Activated CD8-positive, alpha-beta T cell treated with anti-CD3 and anti-CD28 coated beads for 36 hours (primary cell): ENCODE measurements around the gene KMT2B. TPM values are rescaled to one million over a fixed set of nuclear protein-coding genes. Genes with fewer than 3 reads are reported as not detected.

Source experiments
- ATAC-seq: fragments of 200-7000 bp; cut with Tn5 transposase; one replicate; pipeline ENCODE4 v1.10.0; 2021; ENCODE audit warnings: mild to moderate bottlenecking, moderate library complexity
- CTCF ChIA-PET: fragments of 350-600 bp; sonication (Branson Sonifier 250); formaldehyde crosslinking; loops from one replicate; lab custom pipeline; 2021; ENCODE audit warnings: antibody characterized with exemption; lab: Charles Lee
- POLR2A ChIA-PET: fragments of 350-600 bp; sonication (Branson Sonifier 250); formaldehyde crosslinking; loops from one replicate; lab custom pipeline; 2021; ENCODE audit warnings: antibody characterized with exemption; lab: Charles Lee
- DNase-seq: peaks from one replicate; pipeline ENCODE4 v3.0.0-alpha.2; 2020
- H3K27ac Mint-ChIP-seq: one replicate; pipeline ENCODE4 v1.8.0; 2021; ENCODE audit warnings: mild to moderate bottlenecking, mixed read lengths
- H3K27me3 Mint-ChIP-seq: one replicate; pipeline ENCODE4 v1.8.0; 2021; ENCODE audit warnings: mixed read lengths
- H3K36me3 Mint-ChIP-seq: one replicate; pipeline ENCODE4 v1.8.0; 2021; ENCODE audit warnings: low read depth, mixed read lengths
- H3K4me1 Mint-ChIP-seq: one replicate; pipeline ENCODE4 v1.8.0; 2021; ENCODE audit warnings: low read depth, mixed read lengths
- H3K4me3 Mint-ChIP-seq: one replicate; pipeline ENCODE4 v1.8.0; 2021; ENCODE audit warnings: mild to moderate bottlenecking, moderate library complexity, mixed read lengths
- H3K9me3 Mint-ChIP-seq: one replicate; pipeline ENCODE4 v1.8.0; 2021; ENCODE audit warnings: mixed read lengths
- CTCF ChIP-seq: fragments of 200-600 bp; IDR thresholded peaks from one replicate; pipeline ENCODE4 v1.8.0; 2022; ENCODE audit warnings: antibody characterized with exemption, mild to moderate bottlenecking
- intact Hi-C: fragments of 100-400 bp; cut with micrococcal nuclease; formaldehyde crosslinking; loops from one replicate; pipeline ENCODE4 v1.10.0; 2022
- total RNA-seq, 2 experiments: library from RNA; stranded (reverse); gene quantifications; one replicate each; pipeline ENCODE4 v1.2.3, GENCODE V29; 2021

KMT2B gene
- total RNA-seq, 2 experiments from 2014 or later, result 62.9 to 63.6 TPM

GRCh38 chr19:35786299-35787160, 68.7 kb downstream of the KMT2B start:
- Mint-ChIP-seq H3K4me1 (no peaks in the 10 kb centered on the region), H3K9me3 (no peaks in the 10 kb centered on the region), H3K27me3 (no peaks in the 10 kb centered on the region), H3K4me3 (no peak overlapping the region), H3K27ac (no peak overlapping the region), H3K36me3 (no peaks in the 10 kb centered on the region)
- CTCF ChIA-PET, result no interaction called here
- no peak for ATAC-seq
- DNase-seq, result no peak
- TF ChIP-seq CTCF, result no peak
- POLR2A ChIA-PET, result interaction anchor here (0.6 kb wide), 1 partner anchor 21 kb away, joined by 3 read pairs; no protein-coding TSS in a partner anchor
- intact Hi-C loops, result no loop called here

GRCh38 chr19:35787227-35787799, 69.5 kb downstream of the KMT2B start:
- no peak overlapping the region for H3K27ac Mint-ChIP-seq

More at GRCh38 chr19:35787227-35787799, 69.5 kb downstream of the KMT2B start:
- ATAC-seq (no peak), DNase-seq (no peak)
- no peaks in the 10 kb centered on the region for H3K36me3 Mint-ChIP-seq
- H3K4me3 Mint-ChIP-seq, result no peak overlapping the region
- CTCF ChIA-PET, result no interaction called here
- H3K27me3 Mint-ChIP-seq, result no peaks in the 10 kb centered on the region
- TF ChIP-seq CTCF, result no peak
- intact Hi-C loops, result no loop called here
- POLR2A ChIA-PET, result interaction anchor here (0.6 kb wide), 1 partner anchor 22 kb away, joined by 3 read pairs; no protein-coding TSS in a partner anchor
- H3K4me1 Mint-ChIP-seq, result no peaks in the 10 kb centered on the region
- no peaks in the 10 kb centered on the region for H3K9me3 Mint-ChIP-seq

Other genes with a start within 250 kb of the KMT2B start
- not detected for gene KRTDAP, start 227.5 kb upstream of the KMT2B start, total RNA-seq
- 1 to 10 TPM in 1 of 2 experiments, under 1 TPM in 1; 0.68 to 1.1 TPM for gene DMKN, start 204.4 kb upstream of the KMT2B start, total RNA-seq
- gene SBSN, start 189.7 kb upstream of the KMT2B start, total RNA-seq, result not detected
- not detected for gene GAPDHS, start 184.5 kb upstream of the KMT2B start, total RNA-seq
- gene TMEM147, start 172.4 kb upstream of the KMT2B start, total RNA-seq, result 10 to 100 TPM; 81.7 to 86.6 TPM
- gene ATP4A, start 154.3 kb upstream of the KMT2B start, total RNA-seq, result not detected
- not detected for gene PMIS2, start 131.8 kb upstream of the KMT2B start, total RNA-seq
- 10 to 100 TPM; 38.3 to 40.0 TPM for gene HAUS5, start 105.3 kb upstream of the KMT2B start, total RNA-seq
- 10 to 100 TPM; 82.9 to 95.2 TPM for gene RBM42, start 89.0 kb upstream of the KMT2B start, total RNA-seq
- gene ETV2, start 76.3 kb upstream of the KMT2B start, total RNA-seq, result 1 to 10 TPM; 1.2 to 1.4 TPM
- gene COX6B1, start 69.7 kb upstream of the KMT2B start, total RNA-seq, result 100 to 1,000 TPM; 432 to 437 TPM
- 1 to 10 TPM; 1.8 to 2.2 TPM for gene UPK1A, start 51.5 kb upstream of the KMT2B start, total RNA-seq
- gene ZBTB32, start 13.4 kb upstream of the KMT2B start, total RNA-seq, result 100 to 1,000 TPM; 410 to 420 TPM
- 100 to 1,000 TPM; 140 to 143 TPM for gene IGFLR1, start 24.4 kb downstream of the KMT2B start, total RNA-seq
- gene U2AF1L4, start 27.4 kb downstream of the KMT2B start, total RNA-seq, result 10 to 100 TPM; 41.7 to 42.5 TPM
- gene PSENEN, start 27.6 kb downstream of the KMT2B start, total RNA-seq, result 10 to 100 TPM; 37.2 to 41.3 TPM
- 1 to 10 TPM; 4.5 to 7.8 TPM for gene LIN37, start 30.6 kb downstream of the KMT2B start, total RNA-seq
- under 1 TPM; 0.85 to 0.95 TPM for gene HSPB6, start 39.0 kb downstream of the KMT2B start, total RNA-seq
- 10 to 100 TPM; 40.7 to 41.1 TPM for gene PROSER3, start 40.2 kb downstream of the KMT2B start, total RNA-seq
- 10 to 100 TPM; 27.1 to 29.8 TPM for gene ARHGAP33, start 57.6 kb downstream of the KMT2B start, total RNA-seq
- not detected for gene PRODH2, start 94.8 kb downstream of the KMT2B start, total RNA-seq
- gene NPHS1, start 134.5 kb downstream of the KMT2B start, total RNA-seq, result not detected
- 1 to 10 TPM; 1.4 TPM for gene KIRREL2, start 138.9 kb downstream of the KMT2B start, total RNA-seq
- 1 to 10 TPM; 2.0 to 2.1 TPM for gene APLP1, start 150.6 kb downstream of the KMT2B start, total RNA-seq
- gene NFKBID, start 182.5 kb downstream of the KMT2B start, total RNA-seq, result 10 to 100 TPM; 80.8 to 81.2 TPM
- 10 to 100 TPM; 57.1 to 72.0 TPM for gene HCST, start 184.5 kb downstream of the KMT2B start, total RNA-seq
- 1 to 10 TPM in 1 of 2 experiments, under 1 TPM in 1; 0.81 to 1.5 TPM for gene TYROBP, start 190.3 kb downstream of the KMT2B start, total RNA-seq
- gene LRFN3, start 218.4 kb downstream of the KMT2B start, total RNA-seq, result 1 to 10 TPM; 4.8 to 6.6 TPM